Loucy (cell line): ENCODE data around the gene SLC38A9.

Experiments used
- EZH2phosphoT487 ChIP-seq: fragments of 200-600 bp; IDR thresholded peaks from 2 replicates; pipeline ENCODE4 v1.6.1; 2018; ENCODE audit warnings: antibody characterized with exemption, mild to moderate bottlenecking, moderate library complexity, borderline replicate concordance
- TF ChIP-seq, protein P1 (sequence below): fragments of 200-600 bp; sonication (generic); conservative IDR thresholded peaks from 2 replicates; pipeline ENCODE4 v1.5.1; 2014; ENCODE audit warnings: mild to moderate bottlenecking, antibody characterized with exemption, low read length

DNA sequence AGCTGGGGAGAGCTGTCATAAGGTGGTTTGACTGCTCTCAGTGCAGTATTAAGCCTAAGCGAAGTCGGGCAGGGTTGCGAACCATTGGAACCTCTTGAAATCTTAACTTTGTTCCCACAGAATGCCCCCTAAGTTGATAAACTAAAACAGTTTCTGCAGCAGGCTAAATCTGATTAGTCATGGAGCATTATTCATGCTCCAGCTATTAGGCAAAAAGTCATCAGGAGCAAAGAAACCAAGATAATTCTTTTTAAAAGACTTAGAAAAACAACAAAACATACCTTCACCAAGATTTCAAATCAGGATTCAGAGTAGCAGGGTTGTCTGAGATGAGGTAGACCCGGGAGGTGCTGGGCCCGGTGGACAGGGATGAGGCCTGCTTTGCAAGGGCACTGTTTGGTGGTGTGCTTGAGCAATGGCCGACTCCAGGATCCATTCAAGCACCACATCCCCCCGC is 107.5 kb downstream of the SLC38A9 start:
- TF ChIP-seq EZH2phosphoT487: no peak
- TF ChIP-seq, protein P1, sequence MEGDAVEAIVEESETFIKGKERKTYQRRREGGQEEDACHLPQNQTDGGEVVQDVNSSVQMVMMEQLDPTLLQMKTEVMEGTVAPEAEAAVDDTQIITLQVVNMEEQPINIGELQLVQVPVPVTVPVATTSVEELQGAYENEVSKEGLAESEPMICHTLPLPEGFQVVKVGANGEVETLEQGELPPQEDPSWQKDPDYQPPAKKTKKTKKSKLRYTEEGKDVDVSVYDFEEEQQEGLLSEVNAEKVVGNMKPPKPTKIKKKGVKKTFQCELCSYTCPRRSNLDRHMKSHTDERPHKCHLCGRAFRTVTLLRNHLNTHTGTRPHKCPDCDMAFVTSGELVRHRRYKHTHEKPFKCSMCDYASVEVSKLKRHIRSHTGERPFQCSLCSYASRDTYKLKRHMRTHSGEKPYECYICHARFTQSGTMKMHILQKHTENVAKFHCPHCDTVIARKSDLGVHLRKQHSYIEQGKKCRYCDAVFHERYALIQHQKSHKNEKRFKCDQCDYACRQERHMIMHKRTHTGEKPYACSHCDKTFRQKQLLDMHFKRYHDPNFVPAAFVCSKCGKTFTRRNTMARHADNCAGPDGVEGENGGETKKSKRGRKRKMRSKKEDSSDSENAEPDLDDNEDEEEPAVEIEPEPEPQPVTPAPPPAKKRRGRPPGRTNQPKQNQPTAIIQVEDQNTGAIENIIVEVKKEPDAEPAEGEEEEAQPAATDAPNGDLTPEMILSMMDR: no peak
